Measurements from ENCODE around the gene FOXO3.

DNA sequence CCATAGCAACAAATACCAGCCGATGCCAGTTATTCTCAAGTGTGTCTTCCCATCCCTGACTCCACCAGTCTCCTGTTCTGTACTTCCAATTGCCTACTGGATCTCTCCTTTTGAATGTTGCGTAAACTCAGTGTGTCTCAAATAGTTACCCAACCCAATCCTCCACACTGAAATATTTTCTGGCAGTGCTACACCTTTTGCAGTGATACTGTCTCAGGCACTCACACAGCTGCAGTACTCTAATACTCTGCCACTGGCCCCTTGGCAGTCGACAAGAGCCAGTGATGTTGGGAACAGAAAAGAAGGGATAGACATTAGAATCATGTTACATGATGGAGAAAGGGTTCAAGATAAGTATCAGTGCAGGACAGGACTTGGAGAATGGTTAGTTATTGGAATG is 31.8 kb upstream of the FOXO3 start:
- TF ChIP-seq, protein P1, sequence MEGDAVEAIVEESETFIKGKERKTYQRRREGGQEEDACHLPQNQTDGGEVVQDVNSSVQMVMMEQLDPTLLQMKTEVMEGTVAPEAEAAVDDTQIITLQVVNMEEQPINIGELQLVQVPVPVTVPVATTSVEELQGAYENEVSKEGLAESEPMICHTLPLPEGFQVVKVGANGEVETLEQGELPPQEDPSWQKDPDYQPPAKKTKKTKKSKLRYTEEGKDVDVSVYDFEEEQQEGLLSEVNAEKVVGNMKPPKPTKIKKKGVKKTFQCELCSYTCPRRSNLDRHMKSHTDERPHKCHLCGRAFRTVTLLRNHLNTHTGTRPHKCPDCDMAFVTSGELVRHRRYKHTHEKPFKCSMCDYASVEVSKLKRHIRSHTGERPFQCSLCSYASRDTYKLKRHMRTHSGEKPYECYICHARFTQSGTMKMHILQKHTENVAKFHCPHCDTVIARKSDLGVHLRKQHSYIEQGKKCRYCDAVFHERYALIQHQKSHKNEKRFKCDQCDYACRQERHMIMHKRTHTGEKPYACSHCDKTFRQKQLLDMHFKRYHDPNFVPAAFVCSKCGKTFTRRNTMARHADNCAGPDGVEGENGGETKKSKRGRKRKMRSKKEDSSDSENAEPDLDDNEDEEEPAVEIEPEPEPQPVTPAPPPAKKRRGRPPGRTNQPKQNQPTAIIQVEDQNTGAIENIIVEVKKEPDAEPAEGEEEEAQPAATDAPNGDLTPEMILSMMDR (IDR thresholded peaks at IDR 0.05) = no peak
- TF ChIP-seq EP300 (IDR thresholded peaks at IDR 0.05) = no peak
